Astrocyte of the cerebellum (primary cell): ENCODE data around the gene ENTPD6.

Source experiments
- DNase-seq: peaks from one replicate; pipeline ENCODE4 v3.0.0-alpha.2; 2011; ENCODE audit warnings: low read depth
- H3K4me3 ChIP-seq: 2 replicates; pipeline ENCODE4 v1.5.1; 2011; ENCODE audit warnings: mild to moderate bottlenecking, low read depth, low read length, moderate library complexity
- CTCF ChIP-seq: IDR thresholded peaks from 2 replicates; pipeline ENCODE4 v1.5.1; 2012; ENCODE audit warnings: low read length, low read depth, moderate library complexity, mild to moderate bottlenecking; ENCODE audit errors: missing control alignments
- in situ Hi-C: cut with HindIII; loops from 2 replicates; pipeline ENCODE4 v1.10.0; 2017; ENCODE audit warnings: low sequenced_read_pairs

ENTPD6 gene

GRCh38 chr20:25196786-25197120, 1.2 kb downstream of the ENTPD6 start:
- DNase-seq = no peak
- in situ Hi-C loops = no loop called here
- peak overlapping the region; percentile 94 for H3K4me3 ChIP-seq
- no peak for TF ChIP-seq CTCF

GRCh38 chr20:25197183-25197869, 1.8 kb downstream of the ENTPD6 start:
- in situ Hi-C loops = no loop called here
- TF ChIP-seq CTCF = no peak
- no peak overlapping the region for H3K4me3 ChIP-seq
- DNase-seq = no peak

- no peak for TF ChIP-seq CTCF
- in situ Hi-C loops = no loop called here
- H3K4me3 ChIP-seq = no peak overlapping the region
- no peak for DNase-seq
Measured at GRCh38 chr20:25197870-25198190, 2.3 kb downstream of the ENTPD6 start.

GRCh38 chr20:25198663-25199383, 3.3 kb downstream of the ENTPD6 start:
- in situ Hi-C loops = no loop called here
- H3K4me3 ChIP-seq = no peak overlapping the region
- DNase-seq = no peak
- no peak for TF ChIP-seq CTCF

GRCh38 chr20:25199473-25200260, 4.2 kb downstream of the ENTPD6 start:
- TF ChIP-seq CTCF = no peak
- no peak overlapping the region for H3K4me3 ChIP-seq
- in situ Hi-C loops = no loop called here
- no peak for DNase-seq

GRCh38 chr20:25203089-25203488, 7.6 kb downstream of the ENTPD6 start:
- DNase-seq = no peak
- TF ChIP-seq CTCF = no peak
- in situ Hi-C loops = no loop called here
- no peak overlapping the region for H3K4me3 ChIP-seq
